GM19397 (cell line): ENCODE measurements around the gene AKT3.
"Not testable (repeated sequence)": the region's sequence is repeated elsewhere in the genome, so short reads cannot be mapped to it uniquely, and the experiment has no call there.

ENCODE experiments used
- ATAC-seq: cut with Tn5 transposase; IDR thresholded peaks from one replicate; pipeline ENCODE4 v1.9.1; 2021; ENCODE audit warnings: mild to moderate bottlenecking, moderate library complexity; ENCODE audit not compliant: unreplicated experiment

The AKT3 gene

GRCh38 chr1:243786531-243786930 is 63.5 kb downstream of the AKT3 start:
- ATAC-seq: no peak

- ATAC-seq: no peak
Measured at GRCh38 chr1:243784506-243784905, 65.5 kb downstream of the AKT3 start.

- no peak for ATAC-seq
Measured at GRCh38 chr1:243783714-243784113, 66.3 kb downstream of the AKT3 start.

- not testable (repeated sequence) for ATAC-seq
Measured at GRCh38 chr1:243772361-243773050, 77.5 kb downstream of the AKT3 start.

- no peak for ATAC-seq
Measured at GRCh38 chr1:243770860-243771259, 79.2 kb downstream of the AKT3 start.

- no peak for ATAC-seq
Measured at GRCh38 chr1:243765676-243766075, 84.4 kb downstream of the AKT3 start.

- ATAC-seq: no peak
Measured at GRCh38 chr1:243763806-243764205, 86.2 kb downstream of the AKT3 start.

- no peak for ATAC-seq
Measured at GRCh38 chr1:243758647-243759046, 91.4 kb downstream of the AKT3 start.

- ATAC-seq: no peak
Measured at GRCh38 chr1:243756529-243756928, 93.5 kb downstream of the AKT3 start.

- ATAC-seq: no peak
Measured at GRCh38 chr1:243754348-243754747, 95.7 kb downstream of the AKT3 start.

- ATAC-seq: no peak
Measured at GRCh38 chr1:243751506-243751905, 98.5 kb downstream of the AKT3 start.

GRCh38 chr1:243748706-243749283 is 101.2 kb downstream of the AKT3 start:
- ATAC-seq: peak; percentile 74

GRCh38 chr1:243748227-243748626 is 101.8 kb downstream of the AKT3 start:
- ATAC-seq: no peak

- ATAC-seq: no peak
Measured at GRCh38 chr1:243746751-243747150, 103.3 kb downstream of the AKT3 start.

- ATAC-seq: no peak
Measured at GRCh38 chr1:243745356-243745755, 104.7 kb downstream of the AKT3 start.

- ATAC-seq: no peak
Measured at GRCh38 chr1:243742819-243743218, 107.2 kb downstream of the AKT3 start.

GRCh38 chr1:243740255-243740999 is 109.6 kb downstream of the AKT3 start:
- no peak for ATAC-seq

- ATAC-seq: no peak
Measured at GRCh38 chr1:243739335-243740003, 110.6 kb downstream of the AKT3 start.

- no peak for ATAC-seq
Measured at GRCh38 chr1:243738020-243738419, 112.0 kb downstream of the AKT3 start.

GRCh38 chr1:243735457-243735856 is 114.6 kb downstream of the AKT3 start:
- no peak for ATAC-seq

- no peak for ATAC-seq
Measured at GRCh38 chr1:243734308-243734695, 115.7 kb downstream of the AKT3 start.
